CD4-positive, alpha-beta T cell treated with Interleukin-21 for 1 hour (primary cell): ENCODE data around the gene SOX6.

Source experiments
- DNase-seq: peaks from one replicate; pipeline ENCODE4 v3.0.0-alpha.2; 2020

SOX6 gene

DNA sequence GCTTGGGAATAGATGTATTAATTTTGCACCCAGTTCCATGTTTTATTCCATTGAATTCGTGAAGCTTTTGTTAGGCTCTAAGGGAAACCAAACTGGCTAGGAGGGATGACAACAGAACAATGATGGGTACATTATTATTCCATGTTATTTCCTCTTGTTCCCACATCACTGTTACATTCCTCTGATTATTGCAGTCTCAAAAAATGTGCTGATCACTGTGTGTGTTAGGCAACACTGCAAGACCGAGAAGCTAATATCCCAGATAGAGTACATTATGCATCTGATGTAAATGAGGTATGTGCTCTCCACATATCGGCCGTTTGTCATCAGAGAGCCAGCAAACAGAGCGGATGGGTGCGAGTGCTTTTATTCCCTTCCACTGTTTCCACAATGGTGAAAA is 327.9 kb downstream of the SOX6 start:
- no peak for DNase-seq

DNA sequence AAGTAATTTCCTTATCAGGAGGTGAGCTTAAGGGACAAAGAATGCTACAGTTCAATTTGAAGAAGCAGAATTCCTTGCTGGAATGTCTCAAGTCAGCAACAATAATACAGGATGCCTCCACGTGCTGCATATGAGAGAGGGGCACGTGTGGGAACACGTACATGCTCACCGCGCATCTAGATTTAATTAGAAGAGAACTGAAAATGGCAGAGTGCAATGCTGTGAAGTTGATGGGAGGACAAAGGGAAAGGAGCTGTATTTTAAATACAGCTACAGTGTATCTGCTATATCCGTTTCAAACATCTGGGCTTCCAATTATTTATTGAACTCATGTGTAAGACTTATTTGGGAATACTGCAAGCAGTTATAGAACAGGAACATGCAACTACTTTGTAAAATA is 328.7 kb downstream of the SOX6 start:
- DNase-seq: no peak

- DNase-seq: no peak
These were observed 329.5 kb downstream of the SOX6 start for GRCh38 chr11:16026849-16027248.

GRCh38 chr11:16018931-16019330 is 337.4 kb downstream of the SOX6 start:
- DNase-seq: no peak

- no peak for DNase-seq
These were observed 339.9 kb downstream of the SOX6 start for GRCh38 chr11:16016468-16016829.

DNA sequence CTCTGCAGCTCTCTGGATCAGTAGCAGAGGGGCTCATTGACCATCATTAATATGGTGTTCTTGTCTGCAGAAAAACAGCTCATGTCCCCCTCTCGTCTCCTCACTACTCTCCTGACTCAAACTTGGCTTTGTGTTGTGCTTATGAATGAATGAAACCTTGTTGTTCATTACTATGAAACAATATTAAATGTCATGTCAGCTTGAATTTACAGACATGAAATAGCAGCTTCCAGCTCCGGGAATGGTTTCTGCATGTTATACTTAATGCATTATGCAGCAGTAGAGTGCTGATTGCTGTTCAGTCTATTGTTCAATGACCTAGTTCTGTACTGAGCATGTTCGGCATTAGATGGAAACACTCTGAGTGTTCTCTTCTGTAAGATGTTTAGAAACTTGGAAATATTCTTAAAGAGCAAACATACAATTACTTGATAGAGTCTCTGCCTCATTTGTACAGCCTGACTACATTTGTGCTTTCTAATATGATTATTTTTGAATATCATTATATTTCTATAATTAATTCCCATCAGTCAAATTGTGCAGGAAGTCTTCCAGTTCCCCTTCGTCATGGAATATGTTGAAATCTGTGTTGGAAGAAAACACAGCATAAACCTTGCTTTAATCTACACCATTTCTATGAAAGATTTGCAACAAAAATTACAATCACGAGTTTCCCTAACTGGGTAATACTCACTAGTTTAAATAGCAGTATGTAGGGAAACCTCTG is 340.4 kb downstream of the SOX6 start:
- DNase-seq: no peak

GRCh38 chr11:16013649-16014275 is 342.6 kb downstream of the SOX6 start:
- DNase-seq: no peak

DNA sequence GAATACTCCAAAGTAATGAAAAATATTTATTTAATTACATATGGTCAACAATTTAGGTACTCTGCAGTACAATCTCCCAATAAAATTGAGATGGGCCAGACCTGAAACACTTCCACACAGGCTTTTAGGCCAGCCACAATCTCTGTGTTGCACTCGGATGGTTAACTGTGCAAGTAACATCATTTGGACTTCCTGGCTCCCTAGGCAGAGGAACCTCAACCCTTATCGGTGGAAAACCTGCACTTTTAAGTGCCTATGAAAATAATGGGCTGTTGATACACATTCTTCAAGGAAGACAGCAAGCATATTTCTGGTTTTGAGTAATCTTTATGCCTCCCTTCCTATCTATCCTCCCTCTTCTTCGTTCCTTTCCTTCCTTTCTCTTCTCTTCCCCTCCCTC is 343.1 kb downstream of the SOX6 start:
- DNase-seq: no peak

GRCh38 chr11:16012125-16012751 is 344.1 kb downstream of the SOX6 start:
- no peak for DNase-seq

DNA sequence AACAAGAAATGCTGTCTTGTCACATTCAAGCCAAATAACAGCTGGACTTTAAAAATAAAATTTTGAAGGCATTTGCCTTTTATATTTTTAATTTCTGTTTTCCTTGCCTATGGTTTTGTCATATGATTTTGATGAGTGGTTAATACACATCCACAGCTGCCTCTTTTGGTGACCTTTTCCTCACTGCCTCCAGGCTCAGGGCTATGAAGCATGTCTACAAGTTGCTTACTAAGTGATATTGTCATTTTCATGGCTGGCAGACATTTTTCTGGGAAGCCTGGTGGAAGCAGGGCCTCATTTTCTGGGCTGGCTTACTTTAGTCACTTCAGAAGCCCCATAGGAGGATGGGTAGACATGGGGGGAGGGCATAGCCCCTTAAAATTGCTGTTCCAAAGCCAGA is 344.9 kb downstream of the SOX6 start:
- no peak for DNase-seq

DNA sequence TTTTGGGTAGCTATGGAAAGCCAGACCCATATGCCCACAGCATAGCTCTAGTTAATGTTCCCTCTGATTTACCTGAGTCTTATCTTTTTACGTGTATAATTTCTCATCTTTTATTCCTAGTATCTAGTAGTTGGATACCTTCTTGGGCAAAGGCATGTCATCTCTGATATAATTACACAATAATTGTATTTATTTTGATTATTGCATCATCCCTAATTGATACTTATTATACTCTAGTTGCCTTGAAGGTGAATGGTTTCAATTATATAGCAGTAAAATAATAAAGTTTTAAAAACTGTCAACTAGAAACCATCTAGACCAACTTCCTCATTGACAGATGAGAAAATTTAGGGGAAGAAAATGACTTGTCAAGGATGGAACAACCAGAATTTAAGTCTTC is 347.3 kb downstream of the SOX6 start:
- no peak for DNase-seq

- no peak for DNase-seq
These were observed 348.8 kb downstream of the SOX6 start for GRCh38 chr11:16007514-16007913.

DNA sequence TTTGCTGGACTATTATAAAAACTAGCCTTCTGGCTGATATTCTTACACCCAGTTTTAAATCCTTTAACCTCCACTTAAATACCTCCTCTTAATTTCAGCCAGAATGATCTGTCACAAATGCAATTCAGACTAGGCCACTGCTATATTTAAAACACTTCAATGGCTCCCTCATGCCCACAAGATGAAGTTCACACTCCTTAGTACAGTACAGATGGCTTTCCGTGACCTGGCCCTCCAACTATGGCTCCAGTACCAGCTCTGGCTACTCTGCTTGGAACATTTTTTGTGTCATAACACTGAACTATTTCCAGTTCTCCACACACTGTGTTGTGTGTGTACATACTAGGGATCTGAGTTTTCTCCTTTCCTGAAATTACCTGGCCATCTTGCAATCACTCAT is 353.4 kb downstream of the SOX6 start:
- DNase-seq: no peak

DNA sequence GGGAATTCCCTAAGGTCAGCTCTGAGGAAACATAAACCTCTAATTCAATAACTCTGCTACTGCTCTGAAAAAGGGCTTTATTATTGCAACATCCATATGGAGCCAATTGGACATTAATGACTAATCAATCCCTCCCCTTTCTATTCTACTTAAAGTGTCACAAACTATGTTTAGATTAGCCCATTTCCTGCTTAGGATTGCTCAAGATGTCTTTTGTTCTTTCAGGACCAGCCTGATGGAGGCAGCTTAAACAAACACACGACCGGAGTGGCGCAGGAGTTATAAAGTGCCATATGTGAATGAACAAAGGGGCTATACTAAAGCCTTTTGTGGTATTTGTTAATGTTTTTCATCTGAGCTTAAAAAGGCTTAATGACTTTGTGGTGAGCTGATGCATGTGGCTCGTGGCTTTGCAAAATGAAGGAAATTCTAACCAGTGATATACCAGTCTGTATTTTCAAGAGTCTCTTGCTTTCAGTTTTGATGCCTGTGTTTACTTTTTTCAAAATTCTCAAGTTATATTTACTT is 354.4 kb downstream of the SOX6 start:
- DNase-seq: no peak

DNA sequence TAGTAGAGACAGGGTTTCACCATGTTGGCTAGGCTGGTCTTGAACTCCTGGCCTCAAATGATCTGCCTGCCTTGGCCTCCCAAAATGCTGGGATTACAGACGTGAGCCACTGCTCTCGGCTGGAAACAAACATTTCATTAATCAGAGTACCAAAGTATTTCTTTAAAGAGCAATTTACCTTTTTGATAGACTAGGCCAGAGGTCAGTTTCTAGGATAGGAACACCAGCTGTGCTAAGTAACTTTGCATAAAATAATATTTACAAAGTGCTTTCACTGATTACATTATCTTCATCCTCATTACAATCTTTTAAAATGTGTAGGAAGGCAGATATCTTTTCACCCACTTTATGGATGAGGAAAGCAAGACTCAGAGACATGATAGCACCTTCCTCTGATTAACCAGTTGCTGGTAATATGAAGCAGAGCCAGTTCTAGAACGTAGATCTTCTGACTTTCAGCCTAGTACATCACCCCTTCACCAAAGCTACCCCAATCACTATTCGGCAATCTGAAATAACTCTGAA is 355.2 kb downstream of the SOX6 start:
- DNase-seq: no peak

DNA sequence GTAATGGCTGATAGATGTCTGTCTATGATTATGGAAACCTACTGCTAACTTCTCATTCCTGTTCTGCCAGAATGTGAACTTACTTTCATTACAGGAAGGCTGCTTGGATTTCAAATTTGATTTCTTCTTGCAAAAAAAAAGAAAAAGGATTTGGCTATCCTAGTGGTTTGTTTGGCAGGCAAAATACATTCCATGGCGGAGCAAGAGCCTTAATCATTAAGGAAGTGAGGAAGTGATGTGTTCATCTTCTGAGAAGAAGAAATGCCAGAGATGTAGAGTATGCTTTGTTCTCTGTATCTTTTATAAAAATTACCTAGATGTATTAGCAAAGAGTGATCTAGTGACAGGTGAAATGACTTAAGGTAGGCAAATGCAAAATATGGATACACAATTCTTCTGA is 356.3 kb downstream of the SOX6 start:
- DNase-seq: no peak

GRCh38 chr11:15993345-15993744 is 363.0 kb downstream of the SOX6 start:
- DNase-seq: no peak

DNA sequence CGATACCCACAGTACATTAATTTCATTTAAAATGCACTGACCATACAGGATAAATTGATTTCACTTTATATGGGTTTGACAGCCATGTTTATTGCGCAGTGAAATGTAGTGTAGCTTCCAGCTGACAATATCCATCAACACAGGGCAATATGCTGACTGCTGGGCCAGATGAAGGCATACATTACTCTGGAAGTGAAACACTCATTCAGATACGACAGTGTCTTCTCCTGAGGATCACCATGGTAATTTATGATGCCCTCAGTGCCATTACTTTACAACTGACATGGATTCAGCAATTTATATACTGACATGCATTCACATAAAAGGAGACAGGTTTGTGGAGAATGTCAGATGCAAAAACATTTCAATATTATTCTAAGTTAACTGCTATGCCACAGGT is 365.1 kb downstream of the SOX6 start:
- DNase-seq: no peak

DNA sequence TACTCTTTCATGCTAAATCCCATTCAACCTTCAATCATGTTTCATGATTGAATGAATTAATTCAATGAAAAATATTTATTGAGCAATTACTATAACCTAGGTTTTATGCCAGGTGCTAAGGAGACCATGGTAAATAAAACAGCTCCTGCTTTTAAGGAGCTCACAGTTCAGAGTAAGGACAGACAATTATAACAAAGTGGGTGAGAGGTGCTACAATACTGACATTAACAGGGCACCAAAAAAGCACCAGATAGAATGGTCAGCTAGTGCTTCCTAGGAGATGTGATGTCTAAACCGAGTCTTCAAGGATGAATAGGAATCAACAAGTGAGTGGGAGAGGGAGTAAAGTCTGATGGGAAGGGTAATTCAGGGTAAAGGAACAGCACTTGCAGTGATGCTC is 366.7 kb downstream of the SOX6 start:
- no peak for DNase-seq

DNA sequence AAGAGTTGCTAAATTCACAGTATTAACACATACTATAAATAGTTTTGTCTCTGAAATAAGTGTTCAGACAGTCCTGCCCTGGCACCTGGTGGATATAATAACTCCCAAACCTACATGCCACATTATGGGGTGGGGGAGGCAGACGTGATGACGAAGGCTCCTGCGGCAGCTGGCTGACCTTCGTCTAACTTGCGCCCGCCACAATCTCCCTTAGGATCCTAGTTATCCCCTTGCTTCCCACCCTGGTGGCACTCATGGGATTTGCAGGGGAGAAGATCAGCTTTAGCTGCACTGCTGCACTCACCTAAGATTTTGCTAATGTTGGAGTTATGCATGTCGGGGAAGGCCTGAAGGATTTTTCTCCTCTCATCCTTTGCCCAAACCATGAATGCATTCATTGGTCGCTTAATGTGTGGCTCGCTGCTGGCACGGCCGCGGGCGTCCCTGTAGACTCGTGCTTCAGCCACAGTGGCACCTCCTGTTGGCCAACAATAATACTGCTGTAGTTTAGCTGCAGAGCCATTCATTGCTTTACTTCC is 367.6 kb downstream of the SOX6 start:
- DNase-seq: no peak

DNA sequence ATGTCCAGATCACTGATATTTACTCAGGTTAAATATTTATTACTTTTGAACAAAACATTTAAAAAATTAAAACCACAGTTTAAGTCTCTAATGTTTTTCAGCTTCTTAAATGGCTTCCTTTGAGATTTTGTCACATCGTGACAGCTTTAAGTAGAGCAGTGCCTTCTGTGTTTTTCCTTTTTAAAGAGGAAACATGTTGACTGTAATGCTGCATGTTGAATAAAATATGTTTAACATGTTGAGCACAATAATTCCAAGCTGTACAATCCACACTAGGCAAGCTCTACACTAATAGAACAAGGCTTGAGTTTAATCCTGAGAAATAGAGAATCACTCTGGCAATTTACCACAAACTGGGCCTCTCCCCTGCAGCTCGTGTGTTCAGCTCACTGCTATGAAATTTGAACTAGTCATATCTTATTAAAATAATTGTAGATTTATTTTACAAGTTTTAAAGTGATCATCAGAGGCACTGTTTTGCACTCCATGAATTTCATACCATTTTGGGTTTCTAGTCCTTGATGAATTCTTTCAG is 368.3 kb downstream of the SOX6 start:
- no peak for DNase-seq

- no peak for DNase-seq
These were observed 369.3 kb downstream of the SOX6 start for GRCh38 chr11:15987046-15987445.

DNA sequence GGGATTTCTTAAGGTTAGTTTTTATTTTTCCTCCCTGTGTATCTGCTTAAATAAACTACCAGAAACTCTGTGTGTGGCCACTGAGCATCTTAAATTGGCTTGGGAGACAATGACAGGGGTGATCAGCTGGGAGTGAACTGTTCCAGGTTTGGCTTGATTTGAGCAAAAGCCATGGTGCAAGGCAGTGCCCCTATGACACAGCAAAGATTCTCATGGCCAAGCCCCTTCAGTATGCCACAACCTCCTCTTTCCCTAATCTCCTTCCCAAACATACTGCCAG is 370.5 kb downstream of the SOX6 start:
- no peak for DNase-seq
